Cardiac fibroblast (primary cell): Measurements from ENCODE around the gene TMEM50B.
"Not testable (repeated sequence)": the region's sequence is repeated elsewhere in the genome, so short reads cannot be mapped to it uniquely, and the experiment has no call there.

Source experiments
- DNase-seq, 2 donors: peaks; one replicate each; pipeline versions ENCODE4 v3.0.0 to v3.0.0-alpha.2; 2010; ENCODE audit warnings: low read depth in 2 of 2
- H3K4me3 ChIP-seq, 2 donors: replicated peaks in 1 of 2; 1 replicate in 1 of 2; 2 replicates in 1 of 2; pipeline ENCODE4 v1.5.1; 2011; ENCODE audit warnings: low read depth in 2 of 2, low read length in 2 of 2, mild to moderate bottlenecking in 2 of 2, moderate library complexity in 1 of 2
- TF ChIP-seq, protein P1 (sequence below): IDR thresholded peaks from one replicate; pipeline ENCODE4 v1.5.1; 2011; ENCODE audit warnings: low read depth, mild to moderate bottlenecking, low read length, inconsistent platforms

TMEM50B gene

DNA sequence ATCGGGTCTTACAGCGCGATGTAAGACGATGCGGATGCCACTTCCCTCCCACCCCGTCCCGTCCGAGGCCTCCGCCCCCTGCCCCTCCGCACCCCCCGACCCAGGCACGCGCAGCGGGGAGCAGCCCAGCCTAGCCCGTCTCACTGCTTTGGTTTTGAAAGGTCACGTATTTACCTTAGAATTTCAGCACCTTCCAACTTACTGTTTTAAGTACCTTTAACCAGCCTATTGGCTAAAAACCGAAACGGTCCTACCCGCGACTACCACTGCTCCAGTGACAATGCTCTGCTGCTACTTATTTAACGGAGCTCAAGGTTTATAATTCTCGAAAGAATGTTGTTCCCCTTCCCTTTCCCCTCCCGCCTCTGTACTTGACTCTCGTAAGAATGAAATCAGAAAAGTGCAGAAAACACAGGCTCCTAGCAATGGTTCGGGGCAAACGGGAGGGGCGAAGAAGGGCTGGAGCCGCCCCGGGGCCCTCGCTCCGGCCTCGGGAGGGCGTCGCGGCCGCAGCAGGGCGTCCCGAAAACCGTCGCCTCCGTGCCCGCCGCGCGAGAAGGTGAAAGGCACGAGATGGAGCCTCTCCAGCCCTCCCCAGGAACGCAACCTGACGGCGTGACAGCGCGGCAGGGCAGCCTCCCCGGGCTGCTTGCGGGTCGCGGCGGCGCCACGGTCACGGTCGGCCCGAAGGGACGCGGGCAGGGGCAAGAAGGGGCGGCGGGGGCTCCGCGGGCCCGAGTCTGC lies 667 bp downstream of the TMEM50B start:
- TF ChIP-seq, protein P1, sequence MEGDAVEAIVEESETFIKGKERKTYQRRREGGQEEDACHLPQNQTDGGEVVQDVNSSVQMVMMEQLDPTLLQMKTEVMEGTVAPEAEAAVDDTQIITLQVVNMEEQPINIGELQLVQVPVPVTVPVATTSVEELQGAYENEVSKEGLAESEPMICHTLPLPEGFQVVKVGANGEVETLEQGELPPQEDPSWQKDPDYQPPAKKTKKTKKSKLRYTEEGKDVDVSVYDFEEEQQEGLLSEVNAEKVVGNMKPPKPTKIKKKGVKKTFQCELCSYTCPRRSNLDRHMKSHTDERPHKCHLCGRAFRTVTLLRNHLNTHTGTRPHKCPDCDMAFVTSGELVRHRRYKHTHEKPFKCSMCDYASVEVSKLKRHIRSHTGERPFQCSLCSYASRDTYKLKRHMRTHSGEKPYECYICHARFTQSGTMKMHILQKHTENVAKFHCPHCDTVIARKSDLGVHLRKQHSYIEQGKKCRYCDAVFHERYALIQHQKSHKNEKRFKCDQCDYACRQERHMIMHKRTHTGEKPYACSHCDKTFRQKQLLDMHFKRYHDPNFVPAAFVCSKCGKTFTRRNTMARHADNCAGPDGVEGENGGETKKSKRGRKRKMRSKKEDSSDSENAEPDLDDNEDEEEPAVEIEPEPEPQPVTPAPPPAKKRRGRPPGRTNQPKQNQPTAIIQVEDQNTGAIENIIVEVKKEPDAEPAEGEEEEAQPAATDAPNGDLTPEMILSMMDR, result no peak
- DNase-seq, result peak; percentile 32 to 34

DNA sequence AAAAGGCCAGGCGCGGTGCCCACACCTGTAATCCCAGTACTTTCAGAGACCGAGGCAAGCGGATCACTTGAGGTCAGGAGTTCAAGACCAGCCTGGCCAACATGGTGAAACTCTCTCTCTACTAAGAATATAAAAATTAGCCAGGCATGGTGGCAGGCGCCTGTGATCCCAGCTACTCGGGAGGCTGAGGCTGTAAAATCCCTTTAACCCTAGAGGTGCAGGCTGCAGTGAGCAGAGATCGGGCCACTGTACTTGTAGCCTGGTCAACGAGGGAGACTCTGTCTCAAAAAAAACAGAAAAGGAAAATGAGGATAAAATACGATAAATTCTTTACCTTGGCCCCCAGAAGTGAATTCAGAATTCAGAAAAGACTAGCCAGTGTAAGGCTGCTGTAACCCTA lies 1.6 kb downstream of the TMEM50B start:
- no peak for DNase-seq
- peak overlapping the region; percentile 58 to 83 for H3K4me3 ChIP-seq
- TF ChIP-seq, protein P1, result no peak

More for the DNA sequence above, 667 bp downstream of the TMEM50B start:
- peak overlapping the region; percentile 58 to 83 for H3K4me3 ChIP-seq

DNA sequence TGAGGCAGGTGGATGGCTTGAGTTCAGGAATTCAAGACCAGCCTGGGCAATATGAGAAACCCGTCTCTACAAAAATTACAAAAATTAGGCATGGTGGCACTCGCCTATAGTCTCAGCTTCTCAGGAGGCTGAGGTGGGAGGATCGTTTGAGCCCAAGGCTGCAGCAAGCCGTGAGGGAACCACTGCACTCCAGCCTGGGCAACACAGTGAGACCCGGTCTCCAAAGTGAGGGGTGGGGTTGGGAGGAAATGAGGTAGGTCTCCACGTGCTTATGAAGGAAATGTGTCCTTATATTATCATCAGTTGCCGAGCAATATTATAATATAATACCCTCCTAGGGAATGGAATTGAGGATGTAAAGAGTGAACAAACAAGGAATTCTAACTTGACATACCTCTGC lies 2.7 kb downstream of the TMEM50B start:
- H3K4me3 ChIP-seq, result no peak overlapping the region
- no peak for DNase-seq
- TF ChIP-seq, protein P1, result no peak

DNA sequence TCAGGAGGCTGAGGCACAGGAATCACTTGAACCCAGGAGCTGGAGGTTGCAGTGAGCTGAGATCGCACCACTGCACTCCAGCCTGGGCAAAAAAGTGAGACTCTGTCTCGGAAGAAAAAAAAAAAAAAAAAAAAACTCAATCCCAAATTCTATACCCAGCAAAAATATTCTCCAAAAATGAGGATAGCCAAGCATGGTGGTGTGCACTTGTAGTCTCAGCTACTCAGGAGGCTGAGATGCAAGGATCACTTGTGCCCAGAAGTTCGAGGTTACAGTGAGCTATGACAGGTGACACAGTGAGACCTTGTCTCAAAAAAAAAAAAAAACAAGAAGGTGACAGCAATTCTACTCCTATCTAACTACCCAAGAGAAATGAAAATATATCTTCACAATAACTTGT lies 6.4 kb downstream of the TMEM50B start:
- DNase-seq, result no peak
- TF ChIP-seq, protein P1, result no peak
- H3K4me3 ChIP-seq, result no peak overlapping the region

DNA sequence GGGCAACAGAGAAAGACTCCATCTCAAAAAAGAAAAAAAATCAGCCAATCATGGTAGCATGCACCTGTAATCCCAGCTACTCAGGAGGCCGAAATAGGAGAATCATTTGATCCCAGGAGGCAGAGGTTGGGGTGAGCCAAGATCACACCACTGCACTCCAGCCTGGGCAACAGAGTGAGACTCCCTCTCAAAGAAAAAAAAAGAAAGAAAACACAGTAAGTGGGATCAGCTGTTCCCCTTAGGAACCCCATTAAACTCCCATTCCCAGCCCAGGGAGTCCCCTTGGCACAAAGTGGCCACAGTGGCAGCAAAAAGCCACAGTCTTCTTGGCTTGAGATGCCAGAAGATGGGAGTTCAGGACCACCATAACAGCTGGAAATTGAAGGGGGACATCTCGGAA lies 9.1 kb downstream of the TMEM50B start:
- TF ChIP-seq, protein P1, result no peak
- DNase-seq, result no peak
- H3K4me3 ChIP-seq, result no peak overlapping the region

DNA sequence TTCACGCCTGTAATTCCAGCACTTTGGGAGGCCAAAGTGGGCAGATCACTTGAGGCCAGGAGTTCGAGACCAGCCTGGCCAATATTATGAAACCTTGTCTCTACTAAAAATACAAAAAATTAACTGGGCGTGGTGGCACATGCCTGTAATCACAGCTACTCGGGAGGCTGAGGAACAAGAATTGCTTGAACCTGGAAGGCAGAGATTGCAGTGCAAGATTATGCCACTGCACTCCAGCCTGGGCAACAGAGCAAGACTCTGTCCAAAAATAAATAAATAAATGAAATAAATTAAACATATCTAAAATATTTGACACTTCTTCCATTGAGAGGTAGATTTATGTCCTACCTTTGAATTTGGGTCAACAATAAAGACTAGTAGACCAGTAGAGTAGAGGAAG lies 10.6 kb downstream of the TMEM50B start:
- not testable (repeated sequence) for DNase-seq, H3K4me3 ChIP-seq

DNA sequence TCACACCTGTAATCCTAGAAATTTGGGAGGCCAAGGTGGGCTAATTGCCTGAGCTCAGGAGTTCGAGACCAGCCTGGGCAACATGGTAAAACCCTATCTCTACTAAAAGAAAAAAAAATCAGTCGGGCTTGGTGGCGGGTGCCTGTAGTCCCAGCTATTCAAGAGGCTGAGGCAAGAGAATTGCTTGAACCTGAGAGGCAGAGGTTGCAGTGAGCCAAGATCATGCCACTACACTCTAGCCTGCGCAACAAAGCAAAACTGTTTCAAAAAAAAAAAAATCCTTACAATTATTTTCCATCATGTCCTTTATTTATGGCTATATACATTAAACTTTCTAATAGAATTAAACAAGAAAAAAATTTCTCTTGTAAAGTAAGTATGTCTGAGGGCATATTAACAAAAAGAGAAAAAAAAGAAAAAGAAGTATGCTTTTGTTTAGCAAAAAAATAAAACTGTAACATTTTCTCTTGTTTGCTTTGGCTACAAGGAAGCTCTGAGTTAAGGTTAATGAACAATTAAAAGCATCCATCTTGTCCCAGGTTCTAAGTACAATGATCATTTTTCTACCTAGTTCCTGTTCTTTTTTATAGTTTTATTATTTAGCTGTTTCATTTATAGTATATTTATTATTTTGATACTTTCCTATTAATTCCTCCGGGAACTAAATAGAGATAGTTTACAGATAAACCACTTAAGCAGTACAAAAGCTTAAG lies 18.1 kb downstream of the TMEM50B start:
- no peak overlapping the region for H3K4me3 ChIP-seq
- no peak for DNase-seq
- TF ChIP-seq, protein P1, result no peak
